ENCODE measurements around the gene ASCL2.

ASCL2 gene

DNA sequence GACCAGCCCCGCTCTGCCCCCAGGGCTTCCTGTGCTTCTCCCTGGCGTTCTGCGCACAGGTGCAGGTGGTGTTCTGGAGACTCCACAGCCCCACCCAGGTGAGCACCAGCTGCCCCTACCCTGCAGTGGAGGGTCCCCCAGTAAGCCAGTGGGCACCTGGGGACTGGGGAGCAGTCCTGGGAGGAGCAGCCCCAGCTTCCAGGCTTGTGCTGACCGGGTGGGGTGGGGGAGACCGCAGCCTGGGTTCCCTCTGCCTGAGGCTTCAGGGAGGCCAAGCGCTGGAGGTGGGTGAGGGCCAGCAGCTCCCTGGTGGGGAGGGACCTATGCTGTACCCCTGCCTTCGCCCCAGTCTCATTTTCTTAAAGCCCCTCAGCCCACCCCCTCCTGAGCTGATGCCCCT, 38.3 kb upstream of the ASCL2 start:
- no peak for DNase-seq (ENCODE audit: low read depth)

GRCh38 chr11:2307501-2308331, 37.3 kb upstream of the ASCL2 start:
- no peak for DNase-seq (ENCODE audit: low read depth)

DNA sequence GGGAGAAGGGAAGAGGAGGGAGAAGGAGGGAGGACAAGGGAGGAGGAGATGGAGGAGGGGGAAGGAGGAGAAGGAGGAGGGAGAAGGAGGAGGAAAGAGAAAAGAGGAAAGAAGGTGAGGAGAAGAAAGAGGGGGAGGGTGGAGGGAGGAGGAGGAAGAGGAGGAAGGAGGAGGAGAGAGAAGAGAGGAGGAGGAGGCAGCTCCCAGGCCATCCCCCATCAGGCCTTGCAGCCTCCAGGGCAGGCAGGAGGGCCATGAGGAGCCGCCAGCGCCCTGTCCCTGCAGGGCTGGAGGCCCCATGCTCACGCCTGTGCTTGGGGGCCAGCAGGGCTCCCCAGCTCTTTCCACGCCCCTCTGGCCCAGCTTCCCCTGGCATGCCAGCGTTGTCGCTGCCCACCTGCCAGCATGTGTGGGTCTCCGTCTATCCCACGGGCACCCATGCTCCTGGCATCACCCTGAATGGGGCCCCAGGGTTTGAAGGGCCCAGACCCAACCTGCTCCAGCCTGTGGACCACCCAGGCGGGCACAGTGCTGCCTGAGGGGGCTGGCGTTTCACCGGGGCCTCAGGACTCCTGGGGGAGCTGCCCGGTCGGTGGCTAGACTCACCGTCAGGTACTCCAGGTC, 36.6 kb upstream of the ASCL2 start:
- DNase-seq (ENCODE audit: low read depth) = no peak

- no peak for DNase-seq (ENCODE audit: low read depth)
Measured at GRCh38 chr11:2306452-2306823, 36.0 kb upstream of the ASCL2 start.

DNA sequence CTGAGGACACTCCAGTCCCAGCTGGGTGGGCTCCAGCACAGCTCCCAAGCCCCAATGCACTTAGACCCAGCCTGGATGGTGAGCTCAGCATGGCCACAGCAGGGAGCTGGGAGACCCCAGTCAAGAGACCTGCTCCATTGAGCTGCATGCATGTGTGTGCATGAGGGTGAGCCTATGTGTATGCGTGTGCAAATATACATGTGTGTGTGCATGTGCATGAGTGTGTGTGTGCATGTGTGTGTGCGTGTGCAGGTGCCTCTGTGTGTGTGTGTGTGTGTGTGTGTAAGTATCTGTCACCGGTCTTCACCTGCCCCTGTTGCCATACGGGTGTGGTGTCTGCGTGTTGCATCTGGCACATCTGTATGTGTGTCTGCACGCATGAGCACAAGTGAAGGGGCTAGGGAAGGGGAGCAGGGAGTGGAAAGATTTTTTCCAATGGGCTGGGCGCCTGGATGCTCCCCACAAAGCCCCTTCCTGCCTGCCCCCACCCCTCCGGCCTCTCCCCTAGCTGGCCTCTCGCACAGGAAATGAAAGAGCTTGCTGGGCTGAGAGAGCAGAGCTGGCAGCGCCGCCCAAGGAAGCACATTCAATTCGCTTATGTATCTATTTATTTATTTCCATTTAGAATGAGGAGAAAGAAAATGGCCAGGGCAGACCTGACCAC, 35.5 kb upstream of the ASCL2 start:
- no peak for DNase-seq (ENCODE audit: low read depth)

- peak; percentile 76 for DNase-seq (ENCODE audit: low read depth)
Measured at GRCh38 chr11:2305140-2305778, 34.9 kb upstream of the ASCL2 start.

DNA sequence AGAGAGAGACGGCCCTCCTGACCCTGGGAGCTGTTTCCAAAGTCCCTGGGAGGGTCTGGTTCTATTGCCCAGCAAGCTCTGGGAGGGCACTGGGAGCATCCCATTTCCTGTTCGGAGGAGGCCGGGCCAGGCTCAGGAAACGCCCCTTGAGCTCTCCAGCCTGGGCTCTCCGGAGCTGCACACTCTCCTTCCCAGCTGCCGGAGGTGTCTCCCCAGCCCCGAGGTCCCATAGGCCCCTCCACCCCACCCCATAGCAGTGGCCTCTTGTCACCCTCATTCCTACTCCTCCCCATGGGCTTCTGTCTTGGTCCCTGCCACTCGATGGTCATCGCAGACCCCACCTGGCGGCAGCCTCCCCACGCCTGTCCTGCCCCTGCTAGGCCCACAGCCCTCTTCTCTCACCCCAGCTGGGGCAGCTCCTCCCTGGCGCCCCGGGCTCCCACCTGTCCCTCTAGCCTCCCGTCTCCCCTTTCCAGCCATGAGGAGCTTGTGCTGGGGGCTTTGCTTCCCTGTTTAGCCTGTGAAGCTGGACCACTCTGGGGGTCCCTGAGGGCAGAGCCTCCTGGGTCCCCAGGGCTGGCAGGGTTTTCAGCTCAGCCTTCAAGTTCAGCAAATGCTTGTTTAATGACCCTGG, 34.2 kb upstream of the ASCL2 start:
- DNase-seq (ENCODE audit: low read depth) = no peak

GRCh38 chr11:2303627-2304505, 33.5 kb upstream of the ASCL2 start:
- no peak for DNase-seq (ENCODE audit: low read depth)

DNA sequence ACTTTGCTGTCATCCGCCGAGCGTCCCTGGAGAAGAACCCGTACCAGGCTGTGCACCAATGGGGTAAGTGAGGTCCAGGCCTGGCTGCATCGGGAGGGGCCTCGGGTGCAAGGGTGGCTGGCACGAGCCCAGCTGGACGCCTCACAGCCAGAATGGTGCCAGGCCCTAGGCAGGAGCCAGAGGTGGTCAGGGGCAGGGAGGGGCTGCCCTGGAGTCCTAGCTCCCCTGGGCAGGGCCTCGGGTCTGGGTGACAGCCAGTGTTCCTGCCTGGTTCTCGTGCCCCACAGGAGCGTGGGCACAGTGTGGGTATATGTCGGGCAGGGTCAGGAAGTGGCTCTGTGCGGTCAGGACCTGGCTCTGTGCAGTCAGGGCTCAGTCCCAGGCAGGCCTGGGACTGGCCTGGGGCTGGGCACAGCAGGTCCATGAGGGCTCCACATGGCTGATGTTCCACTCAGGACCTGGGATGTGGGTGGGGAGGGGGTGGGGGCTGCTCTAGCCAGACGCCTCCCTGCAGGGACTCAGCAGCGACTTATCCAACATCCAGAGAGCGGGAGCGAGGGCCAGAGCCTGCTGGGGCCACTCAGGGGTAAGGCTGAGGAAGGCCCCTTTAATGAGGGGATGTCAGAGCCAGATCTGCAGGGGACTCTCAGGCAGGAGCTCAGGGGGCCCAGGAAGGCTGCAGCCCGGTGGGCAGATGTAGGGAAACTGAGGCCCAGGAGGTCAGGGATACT, 32.7 kb upstream of the ASCL2 start:
- DNase-seq (ENCODE audit: low read depth) = no peak

GRCh38 chr11:2302306-2302895, 32.0 kb upstream of the ASCL2 start:
- DNase-seq (ENCODE audit: low read depth) = no peak

- no peak for DNase-seq (ENCODE audit: low read depth)
Measured at GRCh38 chr11:2301631-2302305, 31.4 kb upstream of the ASCL2 start, which contains the start of the genes C11orf21 and TSPAN32. Gene C11orf21, minus strand, starts transcription at chr11:2301918. Its CDS starts 110 bp downstream, at chr11:2301808. Gene TSPAN32, plus strand, starts transcription at chr11:2302013. Its CDS starts 137 bp downstream, at chr11:2302150.

GRCh38 chr11:2300936-2301630, 30.7 kb upstream of the ASCL2 start:
- DNase-seq (ENCODE audit: low read depth) = no peak

GRCh38 chr11:2300290-2300935, 30.0 kb upstream of the ASCL2 start:
- DNase-seq (ENCODE audit: low read depth) = no peak

DNA sequence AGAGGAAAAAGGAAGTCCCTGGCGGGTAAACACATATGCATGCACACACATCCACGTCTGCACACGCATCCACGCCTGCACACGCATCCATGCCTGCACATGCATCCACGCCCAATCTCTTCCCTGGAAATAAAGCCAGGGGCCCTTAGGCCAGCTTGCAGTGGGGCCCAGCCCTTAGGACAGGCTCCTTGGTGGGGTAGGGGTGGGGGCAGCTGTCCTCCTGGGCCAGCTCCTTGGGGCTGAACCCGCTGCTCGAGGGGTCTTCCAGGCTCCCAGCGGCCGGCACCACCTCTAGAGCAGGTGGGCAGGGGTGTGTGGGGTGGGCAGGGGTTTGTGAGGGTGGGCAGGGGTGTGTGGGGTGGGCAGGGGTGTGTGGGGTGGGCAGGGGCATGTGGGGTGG, 29.4 kb upstream of the ASCL2 start:
- DNase-seq (ENCODE audit: low read depth) = no peak

- DNase-seq (ENCODE audit: low read depth) = no peak
Measured at GRCh38 chr11:2298795-2299761, 28.7 kb upstream of the ASCL2 start.

DNA sequence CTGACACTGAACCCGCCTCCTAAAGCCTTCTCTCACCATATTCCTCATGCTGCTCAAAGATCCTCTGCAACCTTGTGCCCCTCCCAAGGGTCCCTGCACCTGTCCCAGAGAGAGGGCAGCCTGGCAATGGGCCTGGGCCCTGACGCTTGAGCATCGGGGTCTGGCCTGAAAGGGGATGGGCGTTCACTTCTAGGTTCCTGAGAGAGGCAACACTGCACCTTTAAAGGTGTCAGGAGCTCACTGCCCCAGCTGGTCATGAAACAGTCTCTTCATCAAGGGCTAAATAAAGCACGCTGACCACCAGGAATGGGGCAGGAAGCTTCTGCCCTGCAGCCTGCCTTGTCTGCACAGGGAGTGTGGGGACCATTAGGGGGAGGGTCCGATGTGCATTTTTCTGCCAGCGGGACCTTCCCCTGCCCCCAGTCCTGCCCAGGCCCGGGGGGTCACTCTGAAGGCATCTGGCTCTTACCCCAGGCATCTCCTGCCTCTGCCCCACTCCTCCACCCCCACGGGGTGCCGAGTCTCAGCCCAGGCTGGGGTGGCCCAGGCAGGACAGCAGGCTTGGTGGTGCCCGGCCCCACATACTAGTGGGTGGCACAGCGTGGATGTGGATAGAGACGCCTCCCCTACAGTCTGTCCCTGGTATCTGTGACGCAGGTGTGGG, 27.9 kb upstream of the ASCL2 start:
- DNase-seq (ENCODE audit: low read depth) = no peak

Measured in stimulated activated CD8-positive, alpha-beta memory T cell treated with anti-CD3 and anti-CD28 coated beads, Interleukin-7, amount 100 ng/mL, for 24 hours (primary cell).